HG03571 (cell line): ENCODE measurements around the gene GPR160.
A peak's percentile ranks its signal among the peaks of the same experiment; 100 is the strongest.
"Not testable (repeated sequence)": the region's sequence is repeated elsewhere in the genome, so short reads cannot be mapped to it uniquely, and the experiment has no call there.

Experiments
- ATAC-seq: cut with Tn5 transposase; IDR thresholded peaks from one replicate; pipeline ENCODE4 v1.9.1; 2021; ENCODE audit not compliant: unreplicated experiment

Gene GPR160

DNA sequence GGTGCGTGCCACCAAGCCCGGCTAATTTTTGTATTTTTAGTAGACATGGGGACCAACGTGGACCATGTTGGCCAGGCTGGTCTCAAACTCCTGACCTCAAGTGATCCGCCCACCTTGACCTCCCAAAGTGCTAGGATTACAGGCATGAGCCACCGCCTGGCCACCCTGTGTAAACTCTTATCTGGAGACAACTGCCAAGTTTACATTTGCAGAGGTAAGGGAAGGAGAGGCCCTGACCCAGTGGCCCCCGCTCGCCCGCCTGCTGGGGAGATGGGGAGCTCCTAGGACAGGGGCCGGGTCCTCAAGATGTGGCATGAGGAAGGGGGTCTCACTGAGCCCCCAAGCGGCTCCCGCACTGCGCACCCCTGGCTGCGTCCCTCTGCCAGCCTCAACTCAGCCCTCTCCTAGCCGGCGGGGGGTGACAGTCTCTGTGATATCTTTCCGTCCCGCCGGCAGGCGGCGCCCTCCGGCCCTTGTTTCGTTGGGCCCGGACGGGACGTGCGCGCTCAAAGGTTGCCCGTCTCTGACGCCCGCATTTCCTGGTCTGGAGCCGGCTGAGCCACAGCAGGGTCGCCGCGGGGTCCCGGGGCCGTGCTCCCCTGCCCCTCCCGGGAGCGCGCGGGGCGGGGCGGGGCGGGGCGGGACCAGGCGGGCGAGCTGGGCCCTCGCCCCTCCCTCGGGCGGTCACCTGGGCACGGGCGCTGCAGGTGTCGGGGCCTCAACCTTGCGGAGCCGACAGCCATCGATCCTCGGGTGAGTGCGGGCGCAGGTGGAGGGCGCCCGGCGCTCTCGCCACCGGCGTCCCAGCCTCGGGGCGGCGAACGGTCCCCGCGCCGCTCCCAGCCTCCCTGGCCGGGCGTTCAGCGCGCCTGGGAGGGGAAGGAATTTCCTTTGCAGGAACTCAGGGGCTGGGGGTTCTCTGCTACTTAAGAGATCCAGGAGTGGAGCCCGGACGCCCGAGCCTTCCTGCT lies at the start of gene GPR160:
Gene GPR160, plus strand, starts transcription at position 533 of the 971 bp plus-strand sequence. CDS start 45,978 bp downstream, outside the sequence.
- ATAC-seq, result peak; percentile 85

DNA sequence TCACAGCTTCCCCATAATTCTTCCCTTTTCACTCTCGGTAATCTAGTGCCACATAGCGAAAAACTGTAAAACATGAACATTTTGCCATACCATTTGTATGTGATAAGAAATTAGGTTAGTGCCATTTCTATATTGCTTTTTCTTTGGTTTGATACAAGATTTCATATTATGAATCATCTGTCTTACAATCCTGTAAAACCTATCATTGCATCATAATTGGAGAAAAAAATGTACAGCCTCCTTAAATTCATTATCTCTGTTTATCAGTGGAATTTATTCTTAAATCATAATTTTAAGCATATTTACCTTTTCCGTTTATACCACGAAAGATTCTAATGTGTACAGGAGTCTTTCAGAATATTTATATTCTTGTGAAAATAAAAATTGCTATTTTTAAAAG lies 47.4 kb upstream of the GPR160 start:
- no peak for ATAC-seq

DNA sequence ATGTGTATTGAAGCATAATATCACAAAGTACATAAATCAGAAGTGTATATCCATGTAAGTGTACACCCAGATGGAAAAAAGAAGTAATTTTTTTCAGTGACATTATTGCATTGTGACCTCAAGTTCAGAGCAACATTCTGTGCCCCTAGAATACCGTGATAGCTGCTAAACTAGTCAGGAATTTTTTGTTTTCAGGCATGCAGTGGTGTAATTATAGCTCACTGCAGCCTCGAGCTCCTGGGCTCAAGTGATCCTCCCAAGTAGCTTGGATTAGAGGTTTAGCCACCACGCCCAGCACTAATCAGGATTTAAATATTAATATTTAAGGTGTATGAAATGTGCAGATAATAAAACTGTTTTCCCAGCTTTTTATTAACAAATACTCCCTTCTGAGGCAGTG lies 45.6 kb upstream of the GPR160 start:
- ATAC-seq, result no peak

DNA sequence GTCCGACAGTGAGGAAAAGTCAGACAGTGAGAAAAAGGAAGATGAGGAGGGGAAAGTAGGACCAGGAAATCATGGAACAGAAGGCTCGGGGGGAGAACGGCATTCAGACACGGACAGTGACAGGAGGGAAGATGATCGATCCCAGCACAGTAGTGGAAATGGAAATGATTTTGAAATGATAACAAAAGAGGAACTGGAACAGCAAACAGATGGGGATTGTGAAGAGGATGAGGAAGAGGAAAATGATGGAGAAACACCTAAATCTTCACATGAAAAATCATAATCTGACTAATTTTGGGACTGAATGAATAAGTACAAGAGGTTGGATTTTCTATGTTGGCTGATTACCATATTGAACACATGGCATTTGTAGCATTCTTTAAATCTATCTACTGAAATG lies 45.0 kb upstream of the GPR160 start:
- ATAC-seq, result no peak

GRCh38 chr3:169993761-169994160 lies 44.0 kb upstream of the GPR160 start:
- ATAC-seq, result no peak

GRCh38 chr3:169996063-169996462 lies 41.7 kb upstream of the GPR160 start:
- no peak for ATAC-seq

DNA sequence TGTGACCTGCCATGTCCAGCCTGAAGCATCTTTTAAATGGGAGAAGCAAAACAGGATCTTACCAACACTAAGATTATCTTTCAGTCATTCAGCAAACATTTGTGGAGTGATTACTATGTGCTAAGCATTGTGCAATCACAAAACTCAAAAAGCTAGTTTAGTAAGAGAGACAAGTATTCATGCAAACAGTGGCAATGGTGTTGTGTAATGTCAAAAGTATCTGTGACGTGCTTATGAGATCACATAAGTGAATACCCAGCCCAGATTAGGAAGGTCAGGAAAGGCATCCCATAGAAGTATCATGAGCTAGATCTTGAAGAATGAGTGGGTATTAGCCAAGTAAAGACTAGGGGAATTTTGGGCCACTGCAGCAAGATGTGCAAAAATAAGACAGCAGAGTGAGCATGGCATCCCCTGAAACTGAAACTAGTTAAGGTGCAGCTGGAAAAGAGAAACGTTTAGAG lies 39.1 kb upstream of the GPR160 start:
- ATAC-seq, result peak; percentile 19

DNA sequence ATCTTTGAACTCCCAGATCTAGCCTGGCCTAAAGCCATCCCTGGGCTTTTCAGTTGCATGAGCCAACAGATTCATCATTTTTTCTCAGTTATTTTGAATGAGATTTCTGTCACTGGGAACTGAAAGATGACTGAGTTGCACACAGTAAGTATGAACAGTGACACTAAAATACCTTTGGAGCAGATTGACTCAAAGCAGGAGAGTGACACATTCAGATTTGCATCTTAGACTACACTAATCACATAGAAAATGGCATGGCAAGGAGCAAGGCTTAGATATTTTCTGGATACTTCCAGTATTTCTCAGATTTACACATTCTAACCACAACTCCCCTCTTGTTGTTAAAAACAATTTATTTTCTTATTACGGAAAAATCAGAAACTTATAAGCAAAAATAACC lies 38.4 kb upstream of the GPR160 start:
- ATAC-seq, result peak; percentile 58

GRCh38 chr3:170000051-170000450 lies 37.7 kb upstream of the GPR160 start:
- ATAC-seq, result no peak

DNA sequence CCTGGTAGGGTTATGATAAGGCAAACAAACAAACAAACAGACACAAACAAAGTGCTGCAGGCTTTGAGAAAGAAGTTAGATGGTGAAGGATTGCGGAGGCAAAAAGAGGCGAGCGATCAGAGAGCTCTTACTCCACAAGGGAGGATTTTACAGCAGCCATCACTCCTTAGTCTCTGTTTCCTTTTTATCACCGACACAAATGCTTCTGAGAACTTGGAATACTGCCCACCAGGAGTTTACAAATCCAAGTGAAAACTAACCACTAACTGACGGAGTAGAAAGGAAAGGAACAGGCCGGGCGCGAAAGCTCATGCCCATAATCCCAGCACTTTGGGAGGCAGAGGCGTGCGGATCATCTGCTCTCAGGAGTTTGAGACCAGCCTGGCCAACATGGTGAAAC lies 35.6 kb upstream of the GPR160 start:
- no peak for ATAC-seq

DNA sequence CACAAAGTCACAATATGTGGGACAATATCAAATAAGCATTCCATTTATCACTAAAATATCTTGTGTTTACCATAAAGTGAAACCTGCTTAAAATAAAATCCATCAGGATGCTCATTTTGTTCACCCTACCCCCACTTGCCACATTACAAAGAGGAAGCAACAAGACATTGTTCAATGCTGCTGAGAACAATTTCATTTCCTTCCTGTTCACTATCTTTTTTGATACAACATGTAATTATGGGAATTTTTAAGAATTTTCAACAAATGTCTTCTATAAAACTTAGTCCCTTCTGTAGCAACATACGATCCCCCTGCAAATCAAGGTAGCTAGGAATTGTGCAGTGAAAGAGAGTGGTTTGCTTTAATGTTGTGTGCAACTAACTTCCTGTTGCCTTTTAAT lies 34.9 kb upstream of the GPR160 start:
- no peak for ATAC-seq

- ATAC-seq, result no peak
These were observed 33.9 kb upstream of the GPR160 start for GRCh38 chr3:170003881-170004356.

DNA sequence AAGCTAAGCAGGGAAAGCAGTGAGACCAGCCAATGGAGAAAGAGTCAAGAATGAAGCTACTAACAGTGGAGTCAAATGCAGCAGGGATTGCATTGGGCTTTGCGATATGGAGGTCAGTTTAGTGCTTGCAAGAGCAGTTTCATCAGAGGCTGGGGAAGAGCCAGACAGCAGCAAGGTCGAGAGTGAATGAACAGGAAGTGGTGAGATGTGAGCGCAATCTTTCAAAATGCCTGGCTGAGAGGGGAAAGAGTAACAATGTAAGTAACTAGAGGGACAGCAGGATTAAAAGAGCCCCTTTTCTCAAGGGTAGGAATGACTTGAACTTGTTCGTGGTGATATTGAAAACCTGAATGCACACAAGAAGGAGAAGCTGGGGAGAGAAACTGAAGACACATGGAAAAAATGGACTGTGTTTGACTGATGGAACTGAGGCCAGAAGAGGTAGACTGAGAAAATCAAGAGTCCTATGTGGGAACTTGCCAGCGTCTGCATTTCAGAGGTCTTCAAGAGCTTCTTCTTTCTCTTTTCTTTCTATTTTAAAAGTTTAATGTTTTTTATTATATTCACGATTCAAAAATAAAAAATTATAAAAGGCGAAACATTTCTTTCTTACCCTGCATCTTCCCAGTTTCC lies 30.6 kb upstream of the GPR160 start:
- peak; percentile 94 for ATAC-seq

- no peak for ATAC-seq
These were observed 27.3 kb upstream of the GPR160 start for GRCh38 chr3:170010498-170010897.

DNA sequence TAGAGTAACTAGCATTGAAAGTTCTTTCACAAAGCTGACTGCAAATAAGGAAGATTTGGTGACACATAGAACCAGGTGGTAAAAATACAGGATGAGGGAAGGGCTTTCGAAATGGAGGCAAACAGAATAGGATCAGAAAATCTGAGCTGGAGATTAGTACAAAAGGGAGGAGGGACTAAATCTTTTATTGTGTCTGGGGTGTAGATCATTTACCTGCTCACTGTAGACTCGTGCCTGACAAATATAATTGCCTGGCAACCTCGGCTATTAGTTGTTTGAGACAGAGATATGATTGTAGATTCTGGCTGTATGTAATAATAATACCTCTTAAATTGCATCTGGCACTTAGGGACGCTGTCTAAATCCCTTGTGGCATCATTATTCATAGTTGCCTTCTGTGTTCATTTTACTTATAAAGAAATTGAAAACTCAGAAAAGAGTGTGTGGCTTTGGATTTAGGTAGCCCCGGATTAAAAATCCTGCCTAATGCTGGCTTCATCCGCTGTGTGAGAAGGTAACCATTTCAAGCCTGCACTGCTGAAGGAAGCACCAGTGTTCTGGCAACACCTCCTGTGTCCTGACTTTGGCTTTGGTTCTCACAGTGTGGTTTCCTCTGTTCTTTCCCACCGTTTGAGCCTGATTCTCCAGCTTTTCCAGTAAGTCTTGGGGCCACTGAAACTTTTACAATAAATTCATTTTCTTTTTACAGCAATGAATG lies 25.0 kb upstream of the GPR160 start:
- ATAC-seq, result no peak

DNA sequence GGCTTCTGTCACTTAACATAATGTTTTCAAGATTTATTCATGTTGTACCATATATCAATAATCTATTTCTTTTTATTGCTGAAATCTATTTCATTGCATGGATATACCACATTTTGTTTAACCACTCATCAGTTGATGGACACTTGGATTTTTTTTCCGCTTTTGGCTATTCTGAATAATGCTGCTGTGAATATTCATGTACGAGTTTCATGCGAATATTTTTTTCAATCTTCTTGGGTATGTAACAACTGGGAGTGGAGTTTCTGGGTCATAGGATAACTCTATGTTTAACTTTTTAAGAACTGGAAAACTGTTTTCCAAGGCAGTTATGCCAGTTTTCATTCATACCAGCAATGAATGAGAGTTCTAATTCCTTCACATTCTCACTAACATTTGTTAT lies 21.7 kb upstream of the GPR160 start:
- ATAC-seq, result no peak

DNA sequence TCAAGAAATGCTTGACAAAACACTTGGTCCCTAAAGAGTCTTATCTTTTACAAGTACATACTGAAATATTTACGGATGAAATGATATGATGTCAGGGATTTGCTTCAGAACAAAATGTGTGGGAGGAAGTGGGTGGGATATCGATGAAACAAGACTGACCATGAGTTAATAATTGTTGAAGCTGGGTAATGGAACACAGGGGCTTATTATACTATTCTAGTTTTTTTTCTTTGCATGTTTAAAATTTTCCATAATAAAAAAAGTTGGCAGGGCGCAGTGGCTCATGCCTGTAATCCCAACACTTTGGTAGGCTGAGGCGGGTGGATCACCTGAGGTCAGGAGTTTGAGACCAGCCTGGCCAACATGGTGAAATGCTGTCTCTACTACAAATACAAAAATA lies 18.5 kb upstream of the GPR160 start:
- ATAC-seq, result not testable (repeated sequence)

DNA sequence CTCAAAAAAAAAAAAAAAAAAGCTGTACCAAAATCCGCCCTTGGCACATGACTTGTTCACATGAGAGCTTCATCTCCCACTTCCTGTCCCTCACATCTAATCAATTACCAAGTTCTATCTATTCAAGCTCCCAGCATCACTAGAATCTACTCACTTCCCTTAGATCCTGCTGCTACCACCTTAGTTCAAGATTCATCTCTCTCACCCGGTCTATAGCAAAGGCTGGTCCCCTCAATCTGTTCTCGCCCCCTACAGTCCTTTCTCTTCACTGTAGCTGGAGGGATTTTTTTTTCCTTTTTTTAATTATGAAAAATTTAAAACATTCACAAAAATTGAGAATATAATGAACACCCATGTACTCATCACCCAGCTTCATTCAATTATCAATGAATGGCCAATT lies 16.7 kb upstream of the GPR160 start:
- no peak for ATAC-seq

- ATAC-seq, result no peak
These were observed 15.5 kb upstream of the GPR160 start for GRCh38 chr3:170022336-170022735.

DNA sequence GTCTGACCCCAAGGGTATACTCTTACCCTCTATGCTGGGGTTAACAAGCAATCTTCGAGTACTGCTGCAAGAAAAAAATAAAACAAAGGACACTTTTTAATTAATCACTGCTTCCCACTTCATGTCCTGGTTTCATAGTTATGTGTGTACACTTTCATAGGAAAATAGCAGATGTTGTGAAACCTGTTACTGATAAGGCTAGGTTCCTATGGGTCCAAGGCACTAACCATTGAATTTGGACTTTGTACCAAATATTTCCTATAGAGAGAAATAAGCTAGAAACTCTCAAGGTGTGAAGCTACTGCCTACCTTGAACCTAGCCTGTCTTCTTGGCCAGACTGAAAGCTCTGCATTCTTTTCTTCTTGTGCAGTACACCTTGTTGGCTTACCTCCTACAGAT lies 14.6 kb upstream of the GPR160 start:
- ATAC-seq, result no peak

GRCh38 chr3:170024581-170024980 lies 13.2 kb upstream of the GPR160 start:
- no peak for ATAC-seq
